Subcutaneous adipose tissue (tissue), 4 donors: ENCODE results near the gene THAP2. TPM values are rescaled to one million over a fixed set of nuclear protein-coding genes. Genes with fewer than 3 reads are reported as not detected.

Experiments used
- CTCF ChIP-seq: fragments of 450-650 bp; IDR thresholded peaks from one replicate; pipeline ENCODE4 v1.5.1; 2016; ENCODE audit warnings: low read depth, mild to moderate bottlenecking, control low read depth, antibody characterized with exemption, moderate library complexity
- total RNA-seq, 4 donors: library from RNA; depleted of rRNA; stranded (reverse); fragments of >200 nt; gene quantifications; one replicate each; pipeline ENCODE4 v1.1.0, GENCODE V29; 2016

THAP2 gene
- total RNA-seq, 4 donors from 2014 or later = 1.5 to 3.9 (median 2.2) TPM

GRCh38 chr12:71691504-71692129, 27.5 kb downstream of the THAP2 start:
- TF ChIP-seq CTCF = no peak

- TF ChIP-seq CTCF = no peak
Observed at GRCh38 chr12:71693126-71693525, 29.0 kb downstream of the THAP2 start.

- no peak for TF ChIP-seq CTCF
Observed at GRCh38 chr12:71694099-71694820, 30.2 kb downstream of the THAP2 start.

- no peak for TF ChIP-seq CTCF
Observed at GRCh38 chr12:71695782-71696181, 31.7 kb downstream of the THAP2 start.

GRCh38 chr12:71702590-71702989, 38.5 kb downstream of the THAP2 start:
- no peak for TF ChIP-seq CTCF

GRCh38 chr12:71703206-71703605, 39.1 kb downstream of the THAP2 start:
- no peak for TF ChIP-seq CTCF

GRCh38 chr12:71704920-71705319, 40.8 kb downstream of the THAP2 start:
- no peak for TF ChIP-seq CTCF
